ENCODE measurements around the gene STARD8. TPM values are rescaled to one million over a fixed set of nuclear protein-coding genes. Genes with fewer than 3 reads are reported as not detected.

The STARD8 gene
- polyA plus RNA-seq, 1 donor from 2014 or later, result 0.09 TPM

- Histone ChIP-seq H3K27ac (ENCODE audit: low read length) (no peak overlapping the region), H3K4me3 (ENCODE audit: low read length) (no peak overlapping the region), H3K9me2 (ENCODE audit: insufficient read depth, low read length) (no peaks in the 10 kb centered on the region), H2AFZ (ENCODE audit: low read depth, low read length) (no peak overlapping the region), H3K36me3 (ENCODE audit: insufficient read depth, low read length) (no peaks in the 10 kb centered on the region), H3K4me2 (ENCODE audit: low read length) (no peak overlapping the region), H3K27me3 (ENCODE audit: insufficient read depth, low read depth, low read length) (no peaks in the 10 kb centered on the region), H3F3A (ENCODE audit: insufficient read depth, low read length, poor library complexity, severe bottlenecking) (no peaks in the 10 kb centered on the region), H3K9ac (ENCODE audit: low read length) (no peak overlapping the region), H3K79me2 (replicated peaks; ENCODE audit: insufficient read depth, low read length) (no peaks in the 10 kb centered on the region), H3K9me3 (ENCODE audit: low read length) (no peaks in the 10 kb centered on the region), H4K20me1 (ENCODE audit: insufficient read depth) (no peaks in the 10 kb centered on the region)
- TF ChIP-seq SMC3 (conservative IDR thresholded peaks at IDR 0.05; ENCODE audit: poor library complexity), result no peak
- TF ChIP-seq CTCF (IDR thresholded peaks at IDR 0.05; ENCODE audit: poor library complexity, severe bottlenecking), result no peak
- TF ChIP-seq POLR2AphosphoS5 (IDR thresholded peaks at IDR 0.05), result no peak
- no peak for TF ChIP-seq REST (IDR thresholded peaks at IDR 0.05; ENCODE audit: borderline replicate concordance)
- no peak for TF ChIP-seq MXI1 (conservative IDR thresholded peaks at IDR 0.05; ENCODE audit: poor library complexity, severe bottlenecking)
- no peak for TF ChIP-seq EP300 (conservative IDR thresholded peaks at IDR 0.05; ENCODE audit: poor library complexity, severe bottlenecking)
- TF ChIP-seq EZH2 (IDR thresholded peaks at IDR 0.05; ENCODE audit: borderline replicate concordance, insufficient read depth, low read length, poor library complexity, severe bottlenecking), result no peak
- TF ChIP-seq TAF1 (IDR thresholded peaks at IDR 0.05; ENCODE audit: low read depth), result no peak
- no peak for TF ChIP-seq RAD21 (conservative IDR thresholded peaks at IDR 0.05)
Measured at GRCh38 chrX:68708503-68709290, 61.2 kb downstream of the STARD8 start.

GRCh38 chrX:68710870-68711576, 63.6 kb downstream of the STARD8 start:
- Histone ChIP-seq H3K9ac (ENCODE audit: low read length) (no peak overlapping the region), H3F3A (ENCODE audit: insufficient read depth, low read length, poor library complexity, severe bottlenecking) (no peaks in the 10 kb centered on the region), H3K4me3 (ENCODE audit: low read length) (no peak overlapping the region), H3K79me2 (replicated peaks; ENCODE audit: insufficient read depth, low read length) (no peaks in the 10 kb centered on the region), H3K27ac (ENCODE audit: low read length) (no peak overlapping the region), H2AFZ (ENCODE audit: low read depth, low read length) (no peak overlapping the region), H3K9me3 (ENCODE audit: low read length) (no peaks in the 10 kb centered on the region), H3K36me3 (ENCODE audit: insufficient read depth, low read length) (no peaks in the 10 kb centered on the region), H3K27me3 (ENCODE audit: insufficient read depth, low read depth, low read length) (no peaks in the 10 kb centered on the region), H3K9me2 (ENCODE audit: insufficient read depth, low read length) (no peaks in the 10 kb centered on the region), H3K4me2 (ENCODE audit: low read length) (no peak overlapping the region), H4K20me1 (ENCODE audit: insufficient read depth) (no peaks in the 10 kb centered on the region)
- peak; percentile 57 for TF ChIP-seq SMC3 (conservative IDR thresholded peaks at IDR 0.05; ENCODE audit: poor library complexity)
- TF ChIP-seq CTCF (IDR thresholded peaks at IDR 0.05; ENCODE audit: poor library complexity, severe bottlenecking), result peak; percentile 55
- TF ChIP-seq RAD21 (conservative IDR thresholded peaks at IDR 0.05), result peak; percentile 61
- TF ChIP-seq EP300 (conservative IDR thresholded peaks at IDR 0.05; ENCODE audit: poor library complexity, severe bottlenecking), result no peak
